ENCODE data around the gene EML4. TPM values are rescaled to one million over a fixed set of nuclear protein-coding genes. Genes with fewer than 3 reads are reported as not detected.
"Not testable (repeated sequence)": the region's sequence is repeated elsewhere in the genome, so short reads cannot be mapped to it uniquely, and the experiment has no call there.

Gene EML4
- total RNA-seq, 1 donor from 2014 or later, result 22.5 TPM

GRCh38 chr2:42347518-42347917 lies 178.4 kb downstream of the EML4 start:
- DNase-seq (ENCODE audit: low read depth), result not testable (repeated sequence)

- DNase-seq (ENCODE audit: low read depth), result no peak
These were observed 179.1 kb downstream of the EML4 start for GRCh38 chr2:42348113-42348805.

GRCh38 chr2:42350434-42351063 lies 181.4 kb downstream of the EML4 start:
- no peak for DNase-seq (ENCODE audit: low read depth)

GRCh38 chr2:42351864-42352263 lies 182.7 kb downstream of the EML4 start:
- DNase-seq (ENCODE audit: low read depth), result no peak

- no peak for DNase-seq (ENCODE audit: low read depth)
These were observed 184.8 kb downstream of the EML4 start for GRCh38 chr2:42353792-42354429.

GRCh38 chr2:42359304-42359964 lies 190.3 kb downstream of the EML4 start:
- DNase-seq (ENCODE audit: low read depth), result no peak

- DNase-seq (ENCODE audit: low read depth), result no peak
These were observed 190.9 kb downstream of the EML4 start for GRCh38 chr2:42359965-42360483.

GRCh38 chr2:42360493-42360889 lies 191.3 kb downstream of the EML4 start:
- DNase-seq (ENCODE audit: low read depth), result no peak

- peak; percentile 99 for DNase-seq (ENCODE audit: low read depth)
These were observed 192.0 kb downstream of the EML4 start, which contains the start of gene COX7A2L for GRCh38 chr2:42360890-42361727. Gene COX7A2L, minus strand, starts transcription at chr2:42361217. Its CDS starts 56 bp downstream, at chr2:42361161.

- DNase-seq (ENCODE audit: low read depth), result no peak
These were observed 192.7 kb downstream of the EML4 start for GRCh38 chr2:42361728-42362283.

- DNase-seq (ENCODE audit: low read depth), result no peak
These were observed 194.3 kb downstream of the EML4 start for GRCh38 chr2:42363413-42363812.

- DNase-seq (ENCODE audit: low read depth), result no peak
These were observed 195.5 kb downstream of the EML4 start for GRCh38 chr2:42364658-42365057.

GRCh38 chr2:42366411-42366810 lies 197.3 kb downstream of the EML4 start:
- no peak for DNase-seq (ENCODE audit: low read depth)

- no peak for DNase-seq (ENCODE audit: low read depth)
These were observed 198.7 kb downstream of the EML4 start for GRCh38 chr2:42367835-42368234.

GRCh38 chr2:42368817-42369531 lies 199.8 kb downstream of the EML4 start:
- no peak for DNase-seq (ENCODE audit: low read depth)

- DNase-seq (ENCODE audit: low read depth), result no peak
These were observed 200.5 kb downstream of the EML4 start for GRCh38 chr2:42369532-42370229.

- DNase-seq (ENCODE audit: low read depth), result no peak
These were observed 202.7 kb downstream of the EML4 start for GRCh38 chr2:42371611-42372473.

Data from myocyte (in vitro differentiated cells).